ENCODE results near the gene SOHLH1. TPM values are rescaled to one million over a fixed set of nuclear protein-coding genes. Genes with fewer than 3 reads are reported as not detected.

Gene SOHLH1
- total RNA-seq, 1 donor: not detected

DNA sequence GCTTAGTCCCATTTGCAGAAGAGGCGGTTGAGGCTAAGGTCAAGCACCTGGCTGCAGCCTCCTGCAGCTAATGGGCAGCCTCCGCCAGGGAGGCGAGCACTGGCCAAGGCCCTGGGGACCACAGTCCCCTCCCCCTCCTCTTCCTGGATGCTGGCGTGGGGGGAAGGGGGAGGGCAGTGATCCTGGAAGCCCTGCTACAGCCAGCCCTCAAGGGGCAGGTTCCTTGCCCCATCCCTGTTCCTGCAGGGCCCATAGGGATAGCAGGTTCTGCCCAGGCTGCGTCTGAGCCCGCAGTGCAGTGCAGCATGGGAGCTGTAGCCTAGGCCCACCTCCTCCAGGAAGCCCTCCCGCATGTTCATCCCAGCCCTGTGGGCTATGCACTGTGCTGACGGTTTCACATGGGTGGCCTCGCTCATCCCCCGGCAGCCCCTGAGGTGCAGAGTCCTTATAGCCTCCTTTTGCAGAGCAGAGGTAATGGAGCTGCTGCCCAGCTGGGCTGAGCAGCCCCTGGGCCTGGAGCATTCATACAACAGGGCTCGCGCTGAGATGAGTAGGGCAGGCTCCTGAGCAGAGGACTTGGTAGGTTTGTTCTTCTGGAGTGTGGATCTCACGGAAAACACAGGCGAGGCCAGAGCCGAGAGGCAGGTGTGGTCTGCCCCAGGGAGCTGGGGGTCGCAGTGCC lies 38.7 kb upstream of the SOHLH1 start:
- no peaks in the 10 kb centered on the region for H3K4me1 ChIP-seq (ENCODE audit: insufficient read depth, low read length)
- no peak overlapping the region for H3K27ac ChIP-seq (ENCODE audit: low read depth, low read length)
- H2AFZ ChIP-seq (ENCODE audit: low read length): no peak overlapping the region
- TF ChIP-seq, protein P1, sequence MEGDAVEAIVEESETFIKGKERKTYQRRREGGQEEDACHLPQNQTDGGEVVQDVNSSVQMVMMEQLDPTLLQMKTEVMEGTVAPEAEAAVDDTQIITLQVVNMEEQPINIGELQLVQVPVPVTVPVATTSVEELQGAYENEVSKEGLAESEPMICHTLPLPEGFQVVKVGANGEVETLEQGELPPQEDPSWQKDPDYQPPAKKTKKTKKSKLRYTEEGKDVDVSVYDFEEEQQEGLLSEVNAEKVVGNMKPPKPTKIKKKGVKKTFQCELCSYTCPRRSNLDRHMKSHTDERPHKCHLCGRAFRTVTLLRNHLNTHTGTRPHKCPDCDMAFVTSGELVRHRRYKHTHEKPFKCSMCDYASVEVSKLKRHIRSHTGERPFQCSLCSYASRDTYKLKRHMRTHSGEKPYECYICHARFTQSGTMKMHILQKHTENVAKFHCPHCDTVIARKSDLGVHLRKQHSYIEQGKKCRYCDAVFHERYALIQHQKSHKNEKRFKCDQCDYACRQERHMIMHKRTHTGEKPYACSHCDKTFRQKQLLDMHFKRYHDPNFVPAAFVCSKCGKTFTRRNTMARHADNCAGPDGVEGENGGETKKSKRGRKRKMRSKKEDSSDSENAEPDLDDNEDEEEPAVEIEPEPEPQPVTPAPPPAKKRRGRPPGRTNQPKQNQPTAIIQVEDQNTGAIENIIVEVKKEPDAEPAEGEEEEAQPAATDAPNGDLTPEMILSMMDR (IDR thresholded peaks at IDR 0.05; ENCODE audit: extremely low read depth, low read depth, low read length): no peak
- no peaks in the 10 kb centered on the region for H3K27me3 ChIP-seq (ENCODE audit: insufficient read depth, low read length)
- no peaks in the 10 kb centered on the region for H3K36me3 ChIP-seq (ENCODE audit: insufficient read depth, low read length)
- H4K20me1 ChIP-seq (ENCODE audit: insufficient read depth, low read length): no peaks in the 10 kb centered on the region
- DNase-seq (ENCODE audit: insufficient read length, low spot score, missing footprints): no peak
- H3K79me2 ChIP-seq (ENCODE audit: insufficient read depth, low read length): no peaks in the 10 kb centered on the region
- no peak overlapping the region for H3K4me2 ChIP-seq (ENCODE audit: insufficient read depth, low read length)
- H3K9me3 ChIP-seq (ENCODE audit: low read depth, low read length): no peaks in the 10 kb centered on the region
- no peak overlapping the region for H3K4me3 ChIP-seq (ENCODE audit: insufficient read depth, low read length)

DNA sequence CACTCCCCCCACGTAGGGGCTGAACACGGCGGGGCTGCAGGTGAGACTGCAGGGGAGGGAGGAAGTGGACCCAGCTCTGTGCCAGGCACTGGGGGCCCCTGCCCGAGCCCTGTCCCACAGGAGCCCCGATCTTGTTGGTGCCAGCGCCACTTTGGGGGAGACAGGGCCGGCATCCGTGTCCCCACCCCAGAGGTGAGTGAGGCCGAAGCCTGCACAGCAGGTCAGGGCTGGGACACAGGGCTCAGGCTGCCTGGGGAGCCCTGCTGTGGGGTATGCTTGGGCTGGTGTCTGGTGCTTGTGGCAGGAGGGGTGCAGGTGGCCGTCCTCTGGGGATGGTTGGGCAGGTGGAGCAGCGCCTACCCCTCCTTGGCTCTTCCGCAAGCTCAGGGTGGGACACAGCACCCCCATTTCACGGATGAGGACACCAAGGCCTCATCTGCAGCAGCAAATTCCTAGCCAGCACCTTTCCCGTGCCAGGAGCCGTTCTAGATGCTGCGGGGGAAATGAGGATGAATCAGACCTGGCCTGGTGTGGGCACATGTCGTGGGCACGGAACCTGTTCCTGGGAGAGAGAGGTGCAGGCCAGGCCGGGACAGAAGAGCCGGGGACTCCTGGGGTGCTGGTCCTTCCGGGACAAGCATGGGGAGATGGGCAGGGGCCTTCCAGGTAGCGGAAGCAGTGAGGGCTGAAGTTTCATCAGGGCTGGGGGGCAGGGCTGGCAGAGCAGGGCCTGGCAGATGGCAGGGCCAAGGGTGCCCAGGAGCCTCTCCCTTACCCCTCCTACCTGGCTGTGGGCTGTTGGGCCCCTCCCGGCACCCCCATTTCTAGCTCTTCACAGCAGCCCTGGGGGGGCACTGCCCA lies 37.9 kb upstream of the SOHLH1 start:
- TF ChIP-seq, protein P1 (IDR thresholded peaks at IDR 0.05; ENCODE audit: extremely low read depth, low read depth, low read length): no peak

DNA sequence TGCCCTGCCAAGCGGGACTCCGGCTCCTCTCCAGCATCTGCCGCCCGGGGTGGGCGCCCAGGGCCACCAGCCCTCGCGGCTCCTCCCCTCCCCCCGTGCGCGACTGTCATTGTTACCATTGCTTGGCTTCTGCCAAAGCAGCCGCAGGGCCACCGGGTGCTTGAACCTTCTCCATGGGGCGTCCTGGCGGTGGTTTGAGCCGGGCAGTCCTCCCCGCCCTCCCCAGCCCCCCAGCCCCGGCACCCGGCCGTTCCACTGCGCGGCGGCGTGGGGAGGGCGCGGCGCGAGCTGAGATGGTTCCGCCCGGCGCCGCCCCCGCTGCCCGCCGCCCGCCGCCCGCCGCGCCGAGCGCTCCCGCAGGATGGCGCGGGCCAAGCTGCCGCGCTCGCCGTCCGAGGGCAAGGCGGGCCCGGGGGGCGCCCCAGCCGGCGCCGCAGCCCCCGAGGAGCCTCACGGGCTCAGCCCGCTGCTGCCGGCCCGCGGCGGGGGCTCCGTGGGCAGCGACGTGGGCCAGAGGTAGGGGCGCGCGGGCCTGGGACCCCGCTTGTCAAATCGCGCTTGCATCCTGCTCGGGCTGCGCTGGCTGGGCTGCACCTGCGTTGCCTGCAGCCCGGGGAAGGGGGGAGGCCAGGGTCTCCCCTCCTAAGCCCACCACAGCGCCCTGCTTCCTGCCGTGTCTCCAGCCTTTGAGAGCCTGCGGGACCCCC lies 37.1 kb upstream of the SOHLH1 start:
- Histone ChIP-seq H3K27ac (ENCODE audit: low read depth, low read length) (no peak overlapping the region), H3K4me2 (ENCODE audit: insufficient read depth, low read length) (no peak overlapping the region), H3K4me1 (ENCODE audit: insufficient read depth, low read length) (no peaks in the 10 kb centered on the region), H3K4me3 (ENCODE audit: insufficient read depth, low read length) (no peak overlapping the region), H3K36me3 (ENCODE audit: insufficient read depth, low read length) (no peaks in the 10 kb centered on the region), H4K20me1 (ENCODE audit: insufficient read depth, low read length) (no peaks in the 10 kb centered on the region), H3K27me3 (ENCODE audit: insufficient read depth, low read length) (no peaks in the 10 kb centered on the region), H3K79me2 (ENCODE audit: insufficient read depth, low read length) (no peaks in the 10 kb centered on the region), H2AFZ (ENCODE audit: low read length) (no peak overlapping the region), H3K9me3 (ENCODE audit: low read depth, low read length) (no peaks in the 10 kb centered on the region)
- TF ChIP-seq, protein P1 (IDR thresholded peaks at IDR 0.05; ENCODE audit: extremely low read depth, low read depth, low read length): no peak
- DNase-seq (ENCODE audit: insufficient read length, low spot score, missing footprints): no peak

More for the DNA sequence above, 37.9 kb upstream of the SOHLH1 start:
- Histone ChIP-seq H3K27me3 (ENCODE audit: insufficient read depth, low read length) (no peaks in the 10 kb centered on the region), H3K36me3 (ENCODE audit: insufficient read depth, low read length) (no peaks in the 10 kb centered on the region), H3K4me3 (ENCODE audit: insufficient read depth, low read length) (no peak overlapping the region), H3K9me3 (ENCODE audit: low read depth, low read length) (no peaks in the 10 kb centered on the region), H2AFZ (ENCODE audit: low read length) (no peak overlapping the region), H3K27ac (ENCODE audit: low read depth, low read length) (no peak overlapping the region), H3K4me1 (ENCODE audit: insufficient read depth, low read length) (no peaks in the 10 kb centered on the region), H4K20me1 (ENCODE audit: insufficient read depth, low read length) (no peaks in the 10 kb centered on the region), H3K4me2 (ENCODE audit: insufficient read depth, low read length) (no peak overlapping the region), H3K79me2 (ENCODE audit: insufficient read depth, low read length) (no peaks in the 10 kb centered on the region)
- DNase-seq (ENCODE audit: insufficient read length, low spot score, missing footprints): no peak
